HK-2 (cell line): ENCODE results near the gene GANC.
"Not testable (repeated sequence)": the region's sequence is repeated elsewhere in the genome, so short reads cannot be mapped to it uniquely, and the experiment has no call there.

ENCODE experiments used
- DNase-seq: peaks from one replicate; pipeline ENCODE4 v3.0.0-alpha.2; 2018; ENCODE audit not compliant: unreplicated experiment

The GANC gene

GRCh38 chr15:42284551-42284950 lies 11.6 kb downstream of the GANC start:
- DNase-seq = no peak

GRCh38 chr15:42285034-42285433 lies 12.0 kb downstream of the GANC start:
- no peak for DNase-seq

GRCh38 chr15:42286445-42287029 lies 13.5 kb downstream of the GANC start:
- DNase-seq = no peak

GRCh38 chr15:42287931-42288330 lies 14.9 kb downstream of the GANC start:
- no peak for DNase-seq

- DNase-seq = no peak
Measured at GRCh38 chr15:42289166-42289565, 16.2 kb downstream of the GANC start.

GRCh38 chr15:42301004-42301403 lies 28.0 kb downstream of the GANC start:
- DNase-seq = not testable (repeated sequence)

GRCh38 chr15:42306681-42307080 lies 33.7 kb downstream of the GANC start:
- no peak for DNase-seq

- DNase-seq = no peak
Measured at GRCh38 chr15:42313463-42313862, 40.5 kb downstream of the GANC start.

GRCh38 chr15:42314818-42315217 lies 41.8 kb downstream of the GANC start:
- no peak for DNase-seq

GRCh38 chr15:42315521-42315920 lies 42.5 kb downstream of the GANC start:
- DNase-seq = no peak

GRCh38 chr15:42316282-42316805 lies 43.3 kb downstream of the GANC start:
- DNase-seq = not testable (repeated sequence)

GRCh38 chr15:42319206-42319605 lies 46.2 kb downstream of the GANC start:
- no peak for DNase-seq

GRCh38 chr15:42324308-42324707 lies 51.3 kb downstream of the GANC start:
- no peak for DNase-seq

GRCh38 chr15:42329161-42329560 lies 56.2 kb downstream of the GANC start:
- no peak for DNase-seq

GRCh38 chr15:42329992-42330391 lies 57.0 kb downstream of the GANC start:
- DNase-seq = no peak

GRCh38 chr15:42331235-42331634 lies 58.2 kb downstream of the GANC start:
- no peak for DNase-seq

GRCh38 chr15:42332331-42332730 lies 59.3 kb downstream of the GANC start:
- DNase-seq = no peak

GRCh38 chr15:42335074-42335473 lies 62.1 kb downstream of the GANC start:
- DNase-seq = no peak

- not testable (repeated sequence) for DNase-seq
Measured at GRCh38 chr15:42336650-42337049, 63.6 kb downstream of the GANC start.

GRCh38 chr15:42337104-42337503 lies 64.1 kb downstream of the GANC start:
- not testable (repeated sequence) for DNase-seq

- no peak for DNase-seq
Measured at GRCh38 chr15:42338500-42338899, 65.5 kb downstream of the GANC start.

- DNase-seq = no peak
Measured at GRCh38 chr15:42343596-42344232, 70.7 kb downstream of the GANC start.

- no peak for DNase-seq
Measured at GRCh38 chr15:42344763-42345162, 71.8 kb downstream of the GANC start.

- no peak for DNase-seq
Measured at GRCh38 chr15:42345504-42345903, 72.5 kb downstream of the GANC start.
